ENCODE results near the gene NDUFS2.
"Not testable (repeated sequence)": the region's sequence is repeated elsewhere in the genome, so short reads cannot be mapped to it uniquely, and the experiment has no call there.

DNA sequence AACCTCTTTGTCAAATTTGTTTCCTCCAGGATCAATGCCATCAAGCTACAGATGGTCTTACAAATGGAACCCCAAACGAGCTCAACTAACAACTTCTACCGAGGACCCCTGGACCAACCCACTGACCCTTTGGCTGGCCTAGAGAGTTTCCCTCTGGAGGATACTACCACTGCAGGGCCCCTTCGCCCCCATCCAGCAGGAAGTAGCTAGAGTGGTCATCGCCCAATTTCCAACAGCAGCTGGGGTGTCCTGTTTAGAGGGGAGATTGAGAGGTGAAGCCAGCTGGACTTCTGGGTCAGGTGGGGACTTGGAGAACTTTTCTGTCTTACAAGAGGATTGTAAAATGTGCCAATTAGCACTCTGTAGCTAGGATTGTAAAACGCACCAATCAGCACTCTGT is 54.9 kb downstream of the NDUFS2 start:
- TF ChIP-seq, protein P1, sequence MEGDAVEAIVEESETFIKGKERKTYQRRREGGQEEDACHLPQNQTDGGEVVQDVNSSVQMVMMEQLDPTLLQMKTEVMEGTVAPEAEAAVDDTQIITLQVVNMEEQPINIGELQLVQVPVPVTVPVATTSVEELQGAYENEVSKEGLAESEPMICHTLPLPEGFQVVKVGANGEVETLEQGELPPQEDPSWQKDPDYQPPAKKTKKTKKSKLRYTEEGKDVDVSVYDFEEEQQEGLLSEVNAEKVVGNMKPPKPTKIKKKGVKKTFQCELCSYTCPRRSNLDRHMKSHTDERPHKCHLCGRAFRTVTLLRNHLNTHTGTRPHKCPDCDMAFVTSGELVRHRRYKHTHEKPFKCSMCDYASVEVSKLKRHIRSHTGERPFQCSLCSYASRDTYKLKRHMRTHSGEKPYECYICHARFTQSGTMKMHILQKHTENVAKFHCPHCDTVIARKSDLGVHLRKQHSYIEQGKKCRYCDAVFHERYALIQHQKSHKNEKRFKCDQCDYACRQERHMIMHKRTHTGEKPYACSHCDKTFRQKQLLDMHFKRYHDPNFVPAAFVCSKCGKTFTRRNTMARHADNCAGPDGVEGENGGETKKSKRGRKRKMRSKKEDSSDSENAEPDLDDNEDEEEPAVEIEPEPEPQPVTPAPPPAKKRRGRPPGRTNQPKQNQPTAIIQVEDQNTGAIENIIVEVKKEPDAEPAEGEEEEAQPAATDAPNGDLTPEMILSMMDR (IDR thresholded peaks at IDR 0.05), result not testable (repeated sequence)
- TF ChIP-seq POLR2A (IDR thresholded peaks at IDR 0.05), result not testable (repeated sequence)

Data from testis (tissue), 2 donors.